DND-41 (cell line): Measurements from ENCODE around the gene HBG1.
"Not testable (repeated sequence)": the region's sequence is repeated elsewhere in the genome, so short reads cannot be mapped to it uniquely, and the experiment has no call there.

Experiments
- CTCF ChIP-seq: IDR thresholded peaks from 2 replicates; pipeline ENCODE4 v1.5.1; 2012; ENCODE audit warnings: borderline replicate concordance, low read length, moderate library complexity, mild to moderate bottlenecking; ENCODE audit not compliant: poor library complexity, severe bottlenecking; ENCODE audit errors: extremely low read depth
- EZH2 ChIP-seq: IDR thresholded peaks from 3 replicates; pipeline ENCODE4 v1.6.1; 2012; ENCODE audit warnings: borderline replicate concordance, low read depth, mild to moderate bottlenecking, moderate library complexity, low read length, inconsistent platforms; ENCODE audit not compliant: severe bottlenecking

- TF ChIP-seq EZH2, CTCF: not testable (repeated sequence)
These were observed at the start of gene HBG1 for GRCh38 chr11:5249807-5250396.
